HG02973 (cell line): ENCODE data around the gene ATP6V0A1.
"Not testable (repeated sequence)": the region's sequence is repeated elsewhere in the genome, so short reads cannot be mapped to it uniquely, and the experiment has no call there.

Source experiments
- ATAC-seq: cut with Tn5 transposase; IDR thresholded peaks from one replicate; pipeline ENCODE4 v1.9.1; 2021; ENCODE audit warnings: moderate library complexity; ENCODE audit not compliant: unreplicated experiment

Gene ATP6V0A1

GRCh38 chr17:42475835-42476234 lies 17.2 kb downstream of the ATP6V0A1 start:
- ATAC-seq: no peak

- ATAC-seq: no peak
Measured at GRCh38 chr17:42476411-42476810, 17.7 kb downstream of the ATP6V0A1 start.

GRCh38 chr17:42477173-42477572 lies 18.5 kb downstream of the ATP6V0A1 start:
- no peak for ATAC-seq

- not testable (repeated sequence) for ATAC-seq
Measured at GRCh38 chr17:42477824-42478223, 19.1 kb downstream of the ATP6V0A1 start.

- ATAC-seq: no peak
Measured at GRCh38 chr17:42484304-42484703, 25.6 kb downstream of the ATP6V0A1 start.

GRCh38 chr17:42485680-42486079 lies 27.0 kb downstream of the ATP6V0A1 start:
- ATAC-seq: no peak

- ATAC-seq: no peak
Measured at GRCh38 chr17:42488032-42488431, 29.4 kb downstream of the ATP6V0A1 start.

GRCh38 chr17:42493319-42493718 lies 34.6 kb downstream of the ATP6V0A1 start:
- ATAC-seq: no peak

- ATAC-seq: no peak
Measured at GRCh38 chr17:42494673-42495072, 36.0 kb downstream of the ATP6V0A1 start.

- ATAC-seq: no peak
Measured at GRCh38 chr17:42498828-42499227, 40.1 kb downstream of the ATP6V0A1 start.

- no peak for ATAC-seq
Measured at GRCh38 chr17:42502091-42502490, 43.4 kb downstream of the ATP6V0A1 start.

- no peak for ATAC-seq
Measured at GRCh38 chr17:42502926-42503325, 44.2 kb downstream of the ATP6V0A1 start.

- ATAC-seq: no peak
Measured at GRCh38 chr17:42507671-42508070, 49.0 kb downstream of the ATP6V0A1 start.

GRCh38 chr17:42508426-42509165 lies 49.9 kb downstream of the ATP6V0A1 start:
- no peak for ATAC-seq

- ATAC-seq: no peak
Measured at GRCh38 chr17:42509409-42509808, 50.7 kb downstream of the ATP6V0A1 start.

GRCh38 chr17:42509841-42510240 lies 51.2 kb downstream of the ATP6V0A1 start:
- ATAC-seq: no peak

GRCh38 chr17:42512246-42512645 lies 53.6 kb downstream of the ATP6V0A1 start:
- ATAC-seq: no peak

- ATAC-seq: no peak
Measured at GRCh38 chr17:42512733-42513251, 54.1 kb downstream of the ATP6V0A1 start.

- no peak for ATAC-seq
Measured at GRCh38 chr17:42513686-42514085, 55.0 kb downstream of the ATP6V0A1 start.

GRCh38 chr17:42514279-42514678 lies 55.6 kb downstream of the ATP6V0A1 start:
- no peak for ATAC-seq

GRCh38 chr17:42514867-42515266 lies 56.2 kb downstream of the ATP6V0A1 start:
- no peak for ATAC-seq

- no peak for ATAC-seq
Measured at GRCh38 chr17:42517516-42517915, 58.8 kb downstream of the ATP6V0A1 start.
